Cardiac muscle cell (in vitro differentiated cells and primary cell): Measurements from ENCODE around the gene NFKBIL1. TPM values are rescaled to one million over a fixed set of nuclear protein-coding genes. Genes with fewer than 3 reads are reported as not detected.

ENCODE experiments used
- DNase-seq, 2 donors: peaks; one replicate each; pipeline versions ENCODE4 v3.0.0 to v3.0.0-alpha.2; 2010 to 2017; ENCODE audit warnings: low read depth in 1 of 2, low spot score in 1 of 2
- H3K27ac ChIP-seq: fragments of 200-600 bp; sonication (generic); 2 replicates; pipeline ENCODE4 v1.5.1; 2016
- H3K27me3 ChIP-seq: fragments of 200-600 bp; sonication (generic); 2 replicates; pipeline ENCODE4 v1.6.0; 2016; ENCODE audit warnings: control low read depth
- H3K36me3 ChIP-seq: fragments of 200-600 bp; sonication (generic); 2 replicates; pipeline ENCODE4 v1.5.1; 2016; ENCODE audit warnings: control low read depth
- H3K4me1 ChIP-seq: fragments of 200-600 bp; sonication (generic); 2 replicates; pipeline ENCODE4 v1.8.1; 2017; ENCODE audit warnings: low read depth, mild to moderate bottlenecking, mixed run types
- H3K4me3 ChIP-seq: fragments of 200-600 bp; sonication (generic); 2 replicates; pipeline ENCODE4 v1.5.1; 2016; ENCODE audit warnings: mild to moderate bottlenecking
- H3K9me3 ChIP-seq: fragments of 200-600 bp; sonication (generic); 2 replicates; pipeline ENCODE4 v1.5.1; 2017; ENCODE audit warnings: low read depth, mild to moderate bottlenecking, control low read depth
- polyA plus RNA-seq: library from polyadenylated mRNA; unstranded; fragments of >200 nt; fragmentation: Nextera tagmentation; extraction: Ambion mirVana; gene quantifications from 2 replicates; pipeline ENCODE4 v1.2.1, GENCODE V29; 2016
- total RNA-seq: library from RNA; depleted of rRNA; stranded (reverse); fragments of >200 nt; gene quantifications from 2 replicates; pipeline ENCODE4 v1.2.3, GENCODE V29; 2016
- TF ChIP-seq, protein P1 (sequence below): IDR thresholded peaks from 2 replicates; pipeline ENCODE4 v1.5.1; 2012; ENCODE audit warnings: low read depth, mild to moderate bottlenecking, low read length

The NFKBIL1 gene
- total and polyA plus RNA-seq, 2 experiments from 2014 or later: 38.4 to 51.2 TPM

DNA sequence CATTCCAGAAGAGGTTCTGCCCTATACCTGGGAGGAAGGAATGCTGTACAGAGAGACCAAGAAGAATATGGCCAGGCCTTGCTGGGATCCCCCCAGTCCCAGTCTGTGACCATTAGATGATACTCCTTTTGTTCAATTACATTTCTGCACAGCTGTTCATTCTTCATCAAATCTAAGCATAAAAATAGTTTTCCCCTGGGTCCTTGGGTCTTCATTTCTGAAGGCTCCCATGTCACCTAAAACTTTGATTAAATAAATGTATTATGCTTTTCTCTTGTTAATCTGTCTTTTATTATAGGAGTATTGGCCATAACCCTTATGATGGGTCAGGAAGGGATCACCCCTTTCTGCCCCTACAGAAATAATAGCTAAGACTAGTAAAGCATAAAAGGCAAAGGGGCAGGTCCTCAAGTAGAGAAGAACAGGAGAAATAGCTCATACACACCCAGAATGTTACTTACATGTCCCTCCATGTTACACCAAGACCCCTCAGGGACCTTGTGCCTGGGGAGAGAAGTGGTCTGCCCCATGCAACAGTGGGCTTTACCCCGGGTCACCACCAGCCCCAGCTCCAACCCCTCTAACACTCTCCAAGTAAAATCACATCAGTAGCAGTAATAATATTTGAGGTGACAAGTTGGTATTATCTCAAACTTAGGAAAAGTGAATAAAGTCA is 22.6 kb downstream of the NFKBIL1 start:
- Histone ChIP-seq H3K27ac (no peak overlapping the region), H3K4me1 (no peaks in the 10 kb centered on the region), H3K27me3 (no peaks in the 10 kb centered on the region), H3K36me3 (no peaks in the 10 kb centered on the region), H3K4me3 (no peak overlapping the region), H3K9me3 (no peaks in the 10 kb centered on the region)
- TF ChIP-seq, protein P1, sequence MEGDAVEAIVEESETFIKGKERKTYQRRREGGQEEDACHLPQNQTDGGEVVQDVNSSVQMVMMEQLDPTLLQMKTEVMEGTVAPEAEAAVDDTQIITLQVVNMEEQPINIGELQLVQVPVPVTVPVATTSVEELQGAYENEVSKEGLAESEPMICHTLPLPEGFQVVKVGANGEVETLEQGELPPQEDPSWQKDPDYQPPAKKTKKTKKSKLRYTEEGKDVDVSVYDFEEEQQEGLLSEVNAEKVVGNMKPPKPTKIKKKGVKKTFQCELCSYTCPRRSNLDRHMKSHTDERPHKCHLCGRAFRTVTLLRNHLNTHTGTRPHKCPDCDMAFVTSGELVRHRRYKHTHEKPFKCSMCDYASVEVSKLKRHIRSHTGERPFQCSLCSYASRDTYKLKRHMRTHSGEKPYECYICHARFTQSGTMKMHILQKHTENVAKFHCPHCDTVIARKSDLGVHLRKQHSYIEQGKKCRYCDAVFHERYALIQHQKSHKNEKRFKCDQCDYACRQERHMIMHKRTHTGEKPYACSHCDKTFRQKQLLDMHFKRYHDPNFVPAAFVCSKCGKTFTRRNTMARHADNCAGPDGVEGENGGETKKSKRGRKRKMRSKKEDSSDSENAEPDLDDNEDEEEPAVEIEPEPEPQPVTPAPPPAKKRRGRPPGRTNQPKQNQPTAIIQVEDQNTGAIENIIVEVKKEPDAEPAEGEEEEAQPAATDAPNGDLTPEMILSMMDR: no peak
- no peak for DNase-seq

DNA sequence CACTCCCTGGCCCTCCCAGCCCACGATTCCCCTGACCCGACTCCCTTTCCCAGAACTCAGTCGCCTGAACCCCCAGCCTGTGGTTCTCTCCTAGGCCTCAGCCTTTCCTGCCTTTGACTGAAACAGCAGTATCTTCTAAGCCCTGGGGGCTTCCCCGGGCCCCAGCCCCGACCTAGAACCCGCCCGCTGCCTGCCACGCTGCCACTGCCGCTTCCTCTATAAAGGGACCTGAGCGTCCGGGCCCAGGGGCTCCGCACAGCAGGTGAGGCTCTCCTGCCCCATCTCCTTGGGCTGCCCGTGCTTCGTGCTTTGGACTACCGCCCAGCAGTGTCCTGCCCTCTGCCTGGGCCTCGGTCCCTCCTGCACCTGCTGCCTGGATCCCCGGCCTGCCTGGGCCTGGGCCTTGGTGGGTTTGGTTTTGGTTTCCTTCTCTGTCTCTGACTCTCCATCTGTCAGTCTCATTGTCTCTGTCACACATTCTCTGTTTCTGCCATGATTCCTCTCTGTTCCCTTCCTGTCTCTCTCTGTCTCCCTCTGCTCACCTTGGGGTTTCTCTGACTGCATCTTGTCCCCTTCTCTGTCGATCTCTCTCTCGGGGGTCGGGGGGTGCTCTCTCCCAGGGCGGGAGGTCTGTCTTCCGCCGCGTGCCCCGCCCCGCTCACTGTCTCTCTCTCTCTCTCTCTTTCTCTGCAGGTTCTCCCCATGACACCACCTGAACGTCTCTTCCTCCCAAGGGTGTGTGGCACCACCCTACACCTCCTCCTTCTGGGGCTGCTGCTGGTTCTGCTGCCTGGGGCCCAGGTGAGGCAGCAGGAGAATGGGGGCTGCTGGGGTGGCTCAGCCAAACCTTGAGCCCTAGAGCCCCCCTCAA is 24.9 kb downstream of the NFKBIL1 start, which contains the start of gene LTA:
Gene LTA, plus strand, starts transcription at position 249 of the 871 bp plus-strand sequence. Its CDS starts 454 bp downstream, at position 703.
- Histone ChIP-seq H3K4me1 (no peaks in the 10 kb centered on the region), H3K4me3 (no peak within 1 kb of the TSS), H3K9me3 (no peaks in the 10 kb centered on the region), H3K36me3 (no peaks in the 10 kb centered on the region), H3K27me3 (no peaks in the 10 kb centered on the region), H3K27ac (no peak within 1 kb of the TSS)
- TF ChIP-seq, protein P1: no peak
- DNase-seq: no peak

DNA sequence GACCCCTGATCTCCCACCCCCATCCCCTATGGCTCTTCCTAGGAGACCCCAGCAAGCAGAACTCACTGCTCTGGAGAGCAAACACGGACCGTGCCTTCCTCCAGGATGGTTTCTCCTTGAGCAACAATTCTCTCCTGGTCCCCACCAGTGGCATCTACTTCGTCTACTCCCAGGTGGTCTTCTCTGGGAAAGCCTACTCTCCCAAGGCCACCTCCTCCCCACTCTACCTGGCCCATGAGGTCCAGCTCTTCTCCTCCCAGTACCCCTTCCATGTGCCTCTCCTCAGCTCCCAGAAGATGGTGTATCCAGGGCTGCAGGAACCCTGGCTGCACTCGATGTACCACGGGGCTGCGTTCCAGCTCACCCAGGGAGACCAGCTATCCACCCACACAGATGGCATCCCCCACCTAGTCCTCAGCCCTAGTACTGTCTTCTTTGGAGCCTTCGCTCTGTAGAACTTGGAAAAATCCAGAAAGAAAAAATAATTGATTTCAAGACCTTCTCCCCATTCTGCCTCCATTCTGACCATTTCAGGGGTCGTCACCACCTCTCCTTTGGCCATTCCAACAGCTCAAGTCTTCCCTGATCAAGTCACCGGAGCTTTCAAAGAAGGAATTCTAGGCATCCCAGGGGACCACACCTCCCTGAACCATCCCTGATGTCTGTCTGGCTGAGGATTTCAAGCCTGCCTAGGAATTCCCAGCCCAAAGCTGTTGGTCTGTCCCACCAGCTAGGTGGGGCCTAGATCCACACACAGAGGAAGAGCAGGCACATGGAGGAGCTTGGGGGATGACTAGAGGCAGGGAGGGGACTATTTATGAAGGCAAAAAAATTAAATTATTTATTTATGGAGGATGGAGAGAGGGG is 26.1 kb downstream of the NFKBIL1 start:
- Histone ChIP-seq H3K4me1 (no peaks in the 10 kb centered on the region), H3K27ac (no peak overlapping the region), H3K27me3 (no peaks in the 10 kb centered on the region), H3K9me3 (no peaks in the 10 kb centered on the region), H3K4me3 (no peak overlapping the region), H3K36me3 (no peaks in the 10 kb centered on the region)
- TF ChIP-seq, protein P1: no peak
- DNase-seq: no peak

DNA sequence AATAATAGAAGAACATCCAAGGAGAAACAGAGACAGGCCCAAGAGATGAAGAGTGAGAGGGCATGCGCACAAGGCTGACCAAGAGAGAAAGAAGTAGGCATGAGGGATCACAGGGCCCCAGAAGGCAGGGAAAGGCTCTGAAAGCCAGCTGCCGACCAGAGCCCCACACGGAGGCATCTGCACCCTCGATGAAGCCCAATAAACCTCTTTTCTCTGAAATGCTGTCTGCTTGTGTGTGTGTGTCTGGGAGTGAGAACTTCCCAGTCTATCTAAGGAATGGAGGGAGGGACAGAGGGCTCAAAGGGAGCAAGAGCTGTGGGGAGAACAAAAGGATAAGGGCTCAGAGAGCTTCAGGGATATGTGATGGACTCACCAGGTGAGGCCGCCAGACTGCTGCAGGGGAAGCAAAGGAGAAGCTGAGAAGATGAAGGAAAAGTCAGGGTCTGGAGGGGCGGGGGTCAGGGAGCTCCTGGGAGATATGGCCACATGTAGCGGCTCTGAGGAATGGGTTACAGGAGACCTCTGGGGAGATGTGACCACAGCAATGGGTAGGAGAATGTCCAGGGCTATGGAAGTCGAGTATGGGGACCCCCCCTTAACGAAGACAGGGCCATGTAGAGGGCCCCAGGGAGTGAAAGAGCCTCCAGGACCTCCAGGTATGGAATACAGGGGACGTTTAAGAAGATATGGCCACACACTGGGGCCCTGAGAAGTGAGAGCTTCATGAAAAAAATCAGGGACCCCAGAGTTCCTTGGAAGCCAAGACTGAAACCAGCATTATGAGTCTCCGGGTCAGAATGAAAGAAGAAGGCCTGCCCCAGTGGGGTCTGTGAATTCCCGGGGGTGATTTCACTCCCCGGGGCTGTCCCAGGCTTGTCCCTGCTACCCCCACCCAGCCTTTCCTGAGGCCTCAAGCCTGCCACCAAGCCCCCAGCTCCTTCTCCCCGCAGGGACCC is 27.0 kb downstream of the NFKBIL1 start:
- Histone ChIP-seq H3K9me3 (no peaks in the 10 kb centered on the region), H3K4me1 (no peaks in the 10 kb centered on the region), H3K27me3 (no peaks in the 10 kb centered on the region), H3K36me3 (no peaks in the 10 kb centered on the region), H3K27ac (no peak overlapping the region), H3K4me3 (no peak overlapping the region)
- DNase-seq: no peak
- TF ChIP-seq, protein P1: no peak
